GM18505 (cell line): ENCODE measurements around the gene JPH2.

ENCODE experiments used
- ATAC-seq: cut with Tn5 transposase; IDR thresholded peaks from one replicate; pipeline ENCODE4 v1.9.1; 2021; ENCODE audit not compliant: unreplicated experiment
- POLR2A ChIP-seq: IDR thresholded peaks from 4 replicates; pipeline ENCODE4 v1.6.1; 2011; ENCODE audit warnings: borderline replicate concordance; ENCODE audit not compliant: insufficient read depth, insufficient read length; ENCODE audit errors: extremely low read depth

The JPH2 gene

GRCh38 chr20:44173116-44173515 lies 13.9 kb downstream of the JPH2 start:
- ATAC-seq: no peak

GRCh38 chr20:44172572-44172950 lies 14.4 kb downstream of the JPH2 start:
- no peak for TF ChIP-seq POLR2A
- no peak for ATAC-seq

More at GRCh38 chr20:44173116-44173515, 13.9 kb downstream of the JPH2 start:
- TF ChIP-seq POLR2A: no peak

- ATAC-seq: no peak
- TF ChIP-seq POLR2A: no peak
Measured at GRCh38 chr20:44171775-44172571, 15.0 kb downstream of the JPH2 start.

GRCh38 chr20:44170816-44171410 lies 16.1 kb downstream of the JPH2 start:
- ATAC-seq: no peak
- no peak for TF ChIP-seq POLR2A

GRCh38 chr20:44167736-44168135 lies 19.3 kb downstream of the JPH2 start:
- no peak for ATAC-seq
- TF ChIP-seq POLR2A: no peak

GRCh38 chr20:44166477-44166876 lies 20.5 kb downstream of the JPH2 start:
- no peak for ATAC-seq

GRCh38 chr20:44166008-44166407 lies 21.0 kb downstream of the JPH2 start:
- no peak for TF ChIP-seq POLR2A
- no peak for ATAC-seq

More at GRCh38 chr20:44166477-44166876, 20.5 kb downstream of the JPH2 start:
- TF ChIP-seq POLR2A: no peak

- ATAC-seq: no peak
Measured at GRCh38 chr20:44160133-44160532, 26.9 kb downstream of the JPH2 start.

GRCh38 chr20:44159711-44160110 lies 27.3 kb downstream of the JPH2 start:
- TF ChIP-seq POLR2A: no peak

More at GRCh38 chr20:44160133-44160532, 26.9 kb downstream of the JPH2 start:
- no peak for TF ChIP-seq POLR2A

GRCh38 chr20:44159125-44159524 lies 27.9 kb downstream of the JPH2 start:
- no peak for ATAC-seq
- TF ChIP-seq POLR2A: no peak

More at GRCh38 chr20:44159711-44160110, 27.3 kb downstream of the JPH2 start:
- no peak for ATAC-seq

GRCh38 chr20:44157061-44157460 lies 29.9 kb downstream of the JPH2 start:
- ATAC-seq: no peak

GRCh38 chr20:44154521-44155001 lies 32.4 kb downstream of the JPH2 start:
- no peak for ATAC-seq
- no peak for TF ChIP-seq POLR2A

More at GRCh38 chr20:44157061-44157460, 29.9 kb downstream of the JPH2 start:
- TF ChIP-seq POLR2A: no peak

- no peak for ATAC-seq
- TF ChIP-seq POLR2A: no peak
Measured at GRCh38 chr20:44153636-44154043, 33.3 kb downstream of the JPH2 start.
